Glomerular visceral epithelial cell (primary cell): ENCODE results near the gene PHF2.
A peak's percentile ranks its signal among the peaks of the same experiment; 100 is the strongest.

Experiments
- DNase-seq: peaks from one replicate; pipeline ENCODE4 v3.0.0-alpha.2; 2016; ENCODE audit errors: extremely low spot score

Gene PHF2

DNA sequence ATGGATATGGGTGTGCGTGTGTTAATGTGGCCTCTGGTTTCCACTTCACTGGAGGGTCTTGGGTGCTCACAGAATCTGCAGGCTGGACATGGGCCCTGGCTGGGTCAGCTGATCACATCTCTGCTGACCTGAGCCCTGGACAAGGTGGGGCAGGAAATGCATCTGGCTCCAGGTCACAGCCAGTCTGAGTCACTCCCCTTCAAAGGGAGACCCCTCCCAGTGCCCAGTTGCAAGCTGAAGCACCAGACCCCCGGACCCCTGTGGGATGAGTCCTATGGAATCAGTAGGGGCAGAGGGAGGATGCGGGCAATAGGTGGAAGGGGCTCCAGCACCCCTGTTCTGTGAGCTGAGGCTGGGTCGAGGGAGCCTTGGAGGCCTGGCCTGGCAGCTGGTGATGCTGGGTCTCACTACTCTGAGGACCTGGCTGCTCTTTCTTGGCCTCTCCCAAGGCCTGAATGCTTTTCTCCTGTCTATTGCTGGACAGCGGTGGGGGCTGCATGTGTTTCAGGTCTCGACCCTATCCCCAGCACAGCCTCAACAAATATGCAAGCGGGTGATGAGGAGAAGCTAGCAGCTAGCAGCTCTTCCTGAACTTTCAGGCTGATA, 54.5 kb downstream of the PHF2 start:
- no peak for DNase-seq

DNA sequence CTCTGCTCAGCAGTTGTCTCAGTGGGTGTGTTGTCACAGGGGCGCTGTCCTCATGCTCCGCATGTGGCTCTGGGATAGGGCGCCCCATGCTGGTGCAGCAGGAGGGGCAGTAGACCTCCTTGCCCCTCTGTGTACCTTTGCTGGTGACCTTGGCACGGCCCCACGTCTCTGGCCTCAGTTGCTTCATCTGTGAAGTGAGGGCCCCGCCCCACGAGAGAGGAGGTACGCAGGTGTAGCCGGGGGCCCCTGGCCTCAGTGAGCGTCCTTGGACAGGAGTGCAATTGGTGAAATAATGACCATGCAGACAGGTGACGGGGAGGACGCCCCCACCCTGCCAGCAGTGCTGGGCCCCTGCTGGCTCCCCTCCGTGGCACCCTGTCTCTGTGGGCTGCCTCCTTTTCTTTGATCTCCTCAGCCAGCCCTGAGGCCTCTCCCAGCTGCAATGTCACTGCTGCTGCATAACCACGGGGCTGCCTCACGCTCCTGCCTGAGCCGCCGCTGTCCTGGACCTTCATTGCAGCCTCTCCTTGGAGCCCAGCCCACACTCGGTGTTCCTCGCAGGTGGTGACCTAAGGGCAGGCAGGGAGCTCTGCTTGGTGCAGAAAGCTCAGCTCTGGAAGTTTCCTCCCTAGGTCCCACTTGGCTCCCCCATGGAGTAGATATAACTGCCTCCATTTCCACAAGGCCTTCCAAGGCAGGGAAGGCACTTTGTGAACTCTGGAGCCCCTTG, 57.3 kb downstream of the PHF2 start:
- no peak for DNase-seq

DNA sequence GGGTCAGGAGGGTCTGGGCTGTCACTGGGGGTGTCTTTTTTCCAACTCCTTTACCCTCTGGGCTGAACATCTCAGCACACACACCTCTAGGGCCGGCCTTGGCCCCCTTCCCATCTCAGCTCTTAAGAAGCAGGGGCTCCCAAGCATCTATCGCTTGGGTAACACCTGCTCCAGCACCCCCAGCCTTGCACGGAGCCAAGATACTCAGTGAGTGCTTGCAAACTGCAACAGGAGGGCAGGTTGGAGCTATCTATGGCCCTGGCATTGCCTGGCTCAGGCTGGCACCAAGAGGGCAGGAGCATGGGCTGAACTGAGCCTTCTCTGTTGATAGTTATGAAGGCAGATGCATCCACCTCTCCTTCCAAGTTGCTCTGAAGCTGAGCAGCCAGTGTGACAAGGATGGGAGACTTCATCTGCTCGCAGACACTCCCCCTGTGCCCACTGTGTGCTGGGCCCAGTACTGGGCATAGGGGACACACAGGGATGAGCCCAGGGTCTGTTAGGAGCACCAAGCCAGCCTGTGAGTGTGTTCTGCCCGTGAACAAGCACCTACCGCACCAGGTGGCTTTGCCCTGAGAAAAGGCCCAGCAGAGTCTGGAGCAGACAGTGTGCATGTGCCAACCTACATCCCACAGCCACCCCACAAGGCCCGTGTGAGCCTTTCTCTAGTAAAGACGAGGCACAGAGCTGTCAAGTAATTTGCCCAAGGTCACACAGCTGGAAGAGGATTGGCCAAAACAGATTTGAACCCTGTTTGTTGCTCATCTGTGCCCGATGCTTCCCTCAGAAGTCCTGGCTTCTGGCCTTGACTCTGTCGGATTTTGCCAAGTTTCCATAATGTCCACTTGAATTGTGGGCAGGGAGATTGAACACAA, 58.2 kb downstream of the PHF2 start:
- DNase-seq = no peak

DNA sequence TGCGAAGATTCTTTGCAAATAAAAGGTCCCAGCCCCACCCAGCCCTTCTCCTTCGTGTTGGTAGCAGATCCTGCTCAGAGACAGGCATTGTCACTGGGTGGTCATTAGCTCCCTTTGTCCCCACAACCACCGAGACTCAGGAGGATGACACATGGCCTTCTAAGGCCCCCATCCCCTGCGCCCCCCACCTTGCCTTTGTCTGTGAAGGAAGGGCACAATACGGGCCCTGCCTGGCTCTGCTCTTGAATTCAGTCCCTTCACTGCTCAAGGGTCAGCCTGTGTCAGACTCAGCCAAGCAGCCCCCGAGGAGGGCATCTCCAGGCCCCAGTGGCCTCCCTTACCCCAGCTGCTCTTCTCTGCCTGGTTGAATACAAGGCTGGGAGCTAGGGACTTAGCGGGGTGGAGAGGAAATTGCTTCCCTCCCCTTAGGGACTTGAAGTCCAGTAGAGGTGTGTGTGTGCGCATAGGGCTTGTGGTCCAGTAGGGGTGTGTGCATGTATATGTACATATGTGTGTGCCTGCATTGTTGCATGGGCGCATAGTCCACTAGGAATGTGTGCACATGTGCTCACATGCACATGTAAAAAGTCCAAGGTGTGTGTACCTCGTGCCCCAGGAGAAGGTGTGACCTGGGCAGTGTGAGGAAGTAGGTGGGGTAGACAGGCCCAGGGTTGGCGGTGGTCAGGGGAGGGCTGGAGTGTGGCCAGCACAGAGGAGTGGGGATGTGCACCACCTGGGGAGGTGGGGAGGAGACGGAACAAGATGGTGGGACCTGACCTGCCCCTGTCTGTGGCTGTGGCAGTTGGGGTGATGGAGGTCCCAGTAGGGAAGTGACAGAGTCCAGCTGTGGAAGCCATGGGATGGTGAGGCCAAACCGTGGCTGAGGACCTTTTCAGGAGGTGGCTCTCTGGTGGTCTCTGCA, 59.1 kb downstream of the PHF2 start:
- no peak for DNase-seq

DNA sequence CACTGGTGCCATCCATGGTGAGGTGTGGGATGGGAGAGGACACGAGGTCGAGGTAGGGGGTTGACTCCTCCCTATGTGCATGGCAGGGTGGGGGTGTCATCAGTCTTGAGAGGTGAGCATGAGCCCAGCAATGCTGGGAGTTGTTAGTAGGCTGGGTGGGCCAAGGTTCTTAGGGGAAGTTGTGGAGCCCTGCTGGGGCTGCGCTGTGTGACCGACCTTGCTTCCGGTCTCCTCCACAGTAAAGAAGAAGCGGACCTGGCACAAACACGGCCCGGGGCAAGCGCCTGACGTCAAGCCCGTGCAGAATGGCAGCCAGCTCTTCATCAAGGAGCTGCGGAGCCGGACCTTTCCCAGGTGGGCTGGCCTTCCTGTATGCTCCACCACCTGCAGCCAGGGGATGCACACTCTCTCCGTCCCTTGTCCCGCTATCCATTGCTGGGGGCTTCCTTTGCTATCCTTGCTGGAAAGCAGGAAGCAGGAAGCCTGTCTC, 59.8 kb downstream of the PHF2 start:
- DNase-seq = no peak

DNA sequence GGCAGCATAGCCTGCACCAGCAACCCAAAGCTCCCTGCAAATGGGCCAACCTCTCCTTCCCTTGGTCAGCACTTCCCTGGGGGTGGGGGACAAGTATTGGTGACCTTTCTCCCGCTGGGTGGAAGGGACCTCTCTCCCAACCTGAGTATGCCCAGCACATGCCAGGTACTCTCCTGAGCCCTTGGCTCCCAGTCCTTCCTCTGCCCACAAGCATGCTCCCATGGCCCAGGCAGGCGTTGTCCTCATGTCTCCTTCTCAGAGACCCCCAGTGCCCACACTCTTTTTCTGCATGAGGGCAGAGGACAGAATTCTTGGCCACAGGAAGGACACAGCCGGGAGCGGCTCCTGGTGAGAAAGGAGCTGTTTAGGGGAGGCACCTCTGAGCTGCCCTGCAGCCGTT, 60.3 kb downstream of the PHF2 start:
- DNase-seq = no peak

DNA sequence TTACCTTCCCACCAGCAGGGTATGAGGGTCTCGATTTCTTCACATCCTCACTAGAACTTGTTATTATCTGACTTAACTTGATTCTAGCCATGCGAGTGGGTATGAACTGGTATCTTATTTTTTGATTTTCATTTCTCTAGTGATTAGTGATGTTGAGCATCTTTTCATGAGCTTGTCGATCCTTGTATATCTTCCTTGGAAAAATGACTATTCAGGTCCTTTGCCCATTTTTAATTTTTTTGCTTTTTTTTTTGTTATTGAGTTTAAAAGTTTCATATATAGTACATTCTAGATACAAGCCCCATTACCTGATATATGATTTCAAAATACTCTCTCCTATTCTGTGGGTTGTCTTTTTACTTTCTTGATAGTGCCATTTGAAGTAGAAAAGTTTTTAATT, 61.5 kb downstream of the PHF2 start:
- DNase-seq = no peak

DNA sequence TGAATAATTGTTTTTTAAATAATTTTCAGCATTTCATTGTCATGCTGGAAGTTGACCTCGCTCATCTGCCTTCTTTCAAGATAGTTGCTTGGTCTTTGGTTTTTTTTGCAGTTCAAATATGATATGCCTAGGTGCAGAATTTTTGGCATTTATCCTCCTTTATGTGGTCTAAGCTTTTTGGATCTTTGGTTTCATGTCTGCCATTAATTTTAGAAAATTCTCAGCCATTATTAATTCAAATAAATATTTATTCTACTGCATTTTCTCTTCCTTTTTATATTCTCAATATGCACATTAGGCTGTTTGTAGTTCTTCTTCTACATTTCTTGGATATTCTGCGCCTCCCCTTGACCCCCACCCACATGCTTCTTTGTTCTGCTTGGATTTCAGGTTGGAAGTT, 63.6 kb downstream of the PHF2 start:
- DNase-seq = no peak

DNA sequence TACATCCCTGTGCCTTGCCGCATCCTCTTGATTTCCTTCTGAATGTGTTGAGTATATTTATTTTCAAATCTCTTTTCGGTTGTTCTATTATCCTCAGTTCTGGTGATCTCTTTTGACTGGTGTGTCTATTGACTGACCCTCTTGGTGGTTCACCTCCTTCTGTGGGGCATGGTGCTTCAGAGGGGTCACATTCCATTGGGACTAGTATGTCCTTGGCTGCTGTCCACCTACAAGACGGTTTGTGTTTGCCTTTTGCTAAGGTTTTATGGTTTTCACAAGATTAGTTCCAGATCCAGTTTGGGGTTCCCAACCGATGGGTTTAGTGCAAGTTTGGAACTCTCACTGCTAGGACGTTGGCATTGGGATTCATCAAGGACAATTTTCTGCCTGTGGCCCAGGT, 66.6 kb downstream of the PHF2 start:
- DNase-seq = peak; percentile 18

DNA sequence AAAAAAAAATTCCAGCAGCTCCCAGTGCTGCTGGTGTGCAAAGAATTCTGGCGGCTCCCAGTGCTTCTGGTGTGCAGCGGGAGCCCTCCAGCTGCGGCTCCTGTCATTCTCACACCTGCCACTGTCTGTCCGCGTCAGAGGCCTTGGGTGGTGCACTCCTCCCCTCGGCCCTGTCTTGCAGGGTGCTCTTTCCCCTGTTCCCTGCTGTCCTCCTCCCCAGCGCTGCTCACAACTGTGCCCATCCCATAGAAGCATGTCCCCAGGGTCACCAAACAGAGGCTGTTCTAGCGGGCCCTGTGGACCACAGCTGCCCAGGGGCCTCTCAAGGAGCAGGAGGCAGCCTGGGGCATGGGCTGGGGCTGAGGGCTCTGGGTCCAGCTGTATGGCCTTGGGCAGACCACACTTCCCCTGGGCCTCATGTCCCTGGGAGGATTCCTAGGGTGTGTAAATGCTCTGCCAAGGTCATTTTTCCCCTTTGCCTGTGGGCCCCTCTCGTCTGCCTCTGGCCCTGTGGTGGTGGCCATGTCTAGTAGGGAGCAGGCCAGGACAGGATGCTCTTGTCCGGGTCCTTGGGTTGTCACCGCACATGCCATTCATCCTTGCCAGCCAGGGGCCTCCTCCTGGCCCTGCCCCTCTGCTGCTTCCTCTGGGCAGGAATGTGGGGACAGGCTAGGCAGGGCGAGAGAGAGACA, 68.2 kb downstream of the PHF2 start:
- no peak for DNase-seq

DNA sequence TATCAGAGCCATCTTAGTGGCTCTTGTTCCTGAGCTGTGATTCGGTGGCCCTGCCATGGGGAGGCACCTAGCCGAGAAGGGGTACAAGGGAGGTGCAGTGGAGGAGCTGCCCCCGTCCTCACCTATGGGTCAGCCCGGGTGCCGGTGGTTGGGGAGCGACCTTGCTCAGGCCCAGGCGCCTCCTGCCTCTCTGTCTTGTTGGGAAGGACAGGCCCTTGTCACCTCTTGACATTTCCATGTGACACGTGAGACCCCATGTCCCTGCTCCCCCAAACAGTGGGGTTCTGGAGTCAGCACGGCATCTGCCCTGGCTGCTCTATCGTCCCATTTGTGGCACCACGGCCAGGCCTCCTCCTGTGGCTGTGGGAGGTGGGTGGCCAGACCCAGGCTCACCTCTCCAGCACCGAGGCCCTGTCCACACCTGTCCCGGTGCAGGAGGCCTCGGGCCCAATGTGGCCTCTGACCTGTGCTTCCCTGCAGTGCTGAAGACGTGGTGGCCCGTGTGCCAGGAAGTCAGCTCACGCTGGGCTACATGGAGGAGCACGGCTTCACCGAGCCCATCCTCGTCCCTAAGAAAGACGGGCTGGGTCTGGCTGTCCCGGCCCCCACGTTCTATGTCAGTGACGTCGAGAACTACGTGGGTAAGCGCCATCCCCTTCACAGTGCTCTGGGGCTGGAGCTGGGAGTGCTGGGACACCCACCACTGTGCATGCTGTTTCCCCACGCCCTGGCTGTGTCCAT, 68.9 kb downstream of the PHF2 start:
- DNase-seq = no peak

DNA sequence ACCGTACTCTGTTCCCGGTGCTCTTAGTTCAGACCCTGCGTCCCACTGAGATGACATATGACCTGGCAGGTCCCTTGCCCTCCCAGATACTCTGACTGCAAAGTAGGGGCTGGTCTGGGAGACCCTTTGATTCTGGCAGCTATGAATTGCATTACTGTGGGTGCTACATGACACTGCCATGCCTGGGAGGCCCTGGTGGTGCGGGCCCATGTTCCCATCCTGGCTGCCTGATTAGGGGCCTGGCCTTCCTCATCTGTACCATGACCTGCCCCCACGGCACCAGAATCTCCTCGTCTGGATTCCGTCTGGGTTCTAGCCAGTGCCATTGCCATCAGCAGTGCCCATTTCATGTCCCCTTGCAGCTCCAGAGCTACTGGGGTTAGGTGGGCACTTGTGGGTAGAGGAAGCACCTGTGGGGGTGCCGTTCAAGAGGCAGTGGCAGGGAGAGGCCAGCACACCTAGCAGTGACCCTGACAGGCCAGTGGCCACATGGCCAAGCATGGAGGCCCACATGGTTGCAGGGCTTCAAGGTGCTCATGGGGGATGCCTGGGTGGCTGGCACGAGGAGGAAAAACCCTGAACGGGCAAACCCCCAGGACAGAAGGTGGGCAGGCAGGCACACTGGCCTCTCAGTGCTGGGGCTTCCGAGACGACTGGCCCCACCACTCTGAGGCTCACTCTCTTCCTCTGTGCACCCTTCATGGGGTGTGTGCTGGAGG, 69.7 kb downstream of the PHF2 start:
- DNase-seq = no peak

DNA sequence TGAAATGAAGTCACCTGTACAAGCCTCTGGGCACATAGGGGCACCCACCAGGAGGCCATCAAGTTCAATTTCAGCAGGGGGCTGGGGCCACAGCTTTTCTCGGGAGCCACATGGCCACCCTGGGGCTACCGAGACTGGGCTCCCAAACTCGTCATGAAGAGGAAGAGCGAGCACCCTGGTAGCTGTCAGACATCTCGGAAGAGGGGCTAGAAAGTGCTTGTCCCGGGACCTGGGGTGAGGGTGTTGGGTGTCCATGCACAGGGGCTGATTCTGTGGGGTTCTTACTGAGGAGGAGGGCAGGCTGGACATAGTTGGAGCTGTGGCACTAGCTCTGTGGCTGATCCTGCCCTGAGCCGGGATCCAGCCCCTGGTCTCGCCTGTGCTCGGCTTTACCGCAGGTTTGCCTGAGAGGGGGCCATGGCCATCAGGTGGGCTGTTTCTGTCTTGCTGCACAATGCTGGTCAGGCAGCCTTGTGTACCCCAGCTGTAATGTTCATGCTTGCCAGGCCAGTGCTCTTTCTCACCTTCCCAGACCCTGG, 70.3 kb downstream of the PHF2 start:
- no peak for DNase-seq

DNA sequence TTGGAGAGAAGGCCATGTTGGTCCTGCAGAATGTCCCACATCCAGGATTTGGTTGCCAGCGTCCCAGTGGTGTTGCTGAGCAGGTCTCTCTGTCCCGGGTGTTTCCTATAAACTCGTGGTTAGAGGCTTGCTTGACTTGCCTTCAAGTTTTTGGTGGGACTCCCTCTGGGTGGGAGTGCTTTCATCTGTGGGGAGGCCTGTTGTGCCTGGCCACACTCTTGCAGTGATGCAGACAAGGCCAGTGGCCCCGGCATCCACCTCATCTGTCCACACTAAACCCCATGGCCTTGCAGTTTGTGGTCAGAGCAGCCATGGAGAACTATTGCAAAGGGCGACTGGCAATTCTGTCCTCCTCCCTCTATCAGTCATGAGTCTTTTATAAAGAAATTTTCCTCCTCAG, 71.8 kb downstream of the PHF2 start:
- no peak for DNase-seq

DNA sequence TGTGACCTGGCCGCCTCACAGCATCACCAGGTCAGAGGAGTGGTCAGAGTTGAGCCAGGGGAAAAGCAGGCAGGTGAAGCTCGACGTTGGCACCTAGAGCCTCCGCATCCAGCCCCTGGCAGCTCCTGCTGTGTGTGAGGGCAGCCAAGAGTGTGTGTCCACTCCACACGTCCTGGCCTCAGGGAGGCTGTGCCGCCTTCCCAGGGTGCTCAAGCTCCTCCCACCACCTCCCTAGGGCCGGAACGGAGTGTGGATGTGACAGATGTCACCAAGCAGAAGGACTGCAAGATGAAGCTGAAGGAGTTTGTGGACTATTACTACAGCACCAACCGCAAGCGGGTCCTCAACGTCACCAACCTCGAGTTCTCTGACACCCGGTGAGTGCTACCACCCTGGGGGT, 72.5 kb downstream of the PHF2 start:
- DNase-seq = no peak

DNA sequence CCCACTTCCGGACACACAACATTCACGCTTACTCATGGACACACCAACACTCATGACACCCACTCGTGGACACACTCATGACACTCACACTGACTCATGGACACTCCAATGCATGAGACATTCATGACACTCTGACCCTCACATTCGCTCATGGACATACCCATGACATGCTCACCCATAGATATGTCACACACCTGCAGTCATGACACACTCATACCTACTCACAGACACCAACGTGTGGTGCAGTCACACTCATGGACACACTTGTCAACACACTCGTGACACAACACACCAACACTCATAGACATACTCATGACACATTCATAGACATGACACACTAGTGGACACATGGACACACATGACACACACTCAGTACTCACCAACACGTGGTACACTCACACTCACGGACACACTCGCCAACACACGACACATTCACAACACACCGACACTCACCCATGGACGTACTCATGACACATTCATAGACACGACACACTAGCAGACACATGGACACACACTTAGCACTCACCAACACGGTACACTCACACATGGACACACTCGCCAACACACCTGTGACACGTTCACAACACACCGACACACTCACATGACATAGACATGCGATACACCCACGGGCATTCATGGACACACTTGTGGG, 73.4 kb downstream of the PHF2 start:
- no peak for DNase-seq

DNA sequence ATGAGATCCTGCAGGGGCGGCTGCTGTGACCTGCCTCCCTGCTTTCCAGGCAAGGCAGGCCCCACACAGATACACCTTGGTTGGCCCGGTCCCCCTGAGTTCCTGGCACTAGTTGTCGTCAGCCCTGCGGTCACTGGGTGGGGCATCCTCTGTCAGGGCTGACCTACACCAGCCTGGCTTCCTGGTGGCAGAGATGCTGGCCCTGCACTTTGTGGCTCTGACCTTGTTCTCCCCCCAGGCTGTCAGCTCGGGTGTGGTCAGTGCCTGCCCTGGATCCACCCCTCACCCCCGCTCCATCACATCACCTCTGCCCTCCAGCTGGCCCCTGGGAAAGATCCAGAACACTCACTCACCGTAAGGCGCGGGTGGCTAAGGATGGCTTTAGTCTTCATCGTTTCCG, 74.1 kb downstream of the PHF2 start:
- no peak for DNase-seq

DNA sequence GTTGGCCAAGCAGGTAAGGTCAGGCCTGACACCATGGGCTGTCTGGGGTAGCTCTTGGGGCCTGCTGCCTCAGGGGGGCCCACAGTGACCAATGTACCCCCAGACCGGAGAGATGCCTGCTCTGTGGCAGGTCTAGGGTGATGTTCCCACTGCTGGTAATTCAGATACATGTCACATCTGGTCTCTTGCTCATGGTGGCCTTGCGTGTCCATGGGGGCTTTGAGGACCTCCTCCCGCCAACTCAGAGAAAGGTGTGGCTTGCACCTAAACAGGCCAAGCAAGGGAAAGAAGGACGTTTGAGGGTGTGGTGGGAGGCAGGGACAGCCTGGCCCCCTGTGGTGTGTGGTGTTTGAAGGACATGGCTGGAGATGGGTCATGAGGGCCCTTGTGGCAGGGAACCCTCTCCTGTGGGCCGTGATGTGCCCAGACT, 75.2 kb downstream of the PHF2 start:
- no peak for DNase-seq
